Kidney glomerular epithelial cell (primary cell): Measurements from ENCODE around the gene PXDC1.
A peak's percentile ranks its signal among the peaks of the same experiment; 100 is the strongest.
"Not testable (repeated sequence)": the region's sequence is repeated elsewhere in the genome, so short reads cannot be mapped to it uniquely, and the experiment has no call there.

ENCODE experiments used
- DNase-seq: peaks from one replicate; lab custom pipeline; 2025; lab: John Stamatoyannopoulos, UW

PXDC1 gene

GRCh38 chr6:3762359-3762758 lies 10.8 kb upstream of the PXDC1 start:
- no peak for DNase-seq

- no peak for DNase-seq
These were observed 10.4 kb upstream of the PXDC1 start for GRCh38 chr6:3761989-3762270.

- no peak for DNase-seq
These were observed 8.2 kb upstream of the PXDC1 start for GRCh38 chr6:3759646-3760232.

GRCh38 chr6:3758842-3759144 lies 7.3 kb upstream of the PXDC1 start:
- DNase-seq: no peak

GRCh38 chr6:3757998-3758841 lies 6.7 kb upstream of the PXDC1 start:
- DNase-seq: not testable (repeated sequence)

- DNase-seq: no peak
These were observed 5.7 kb upstream of the PXDC1 start for GRCh38 chr6:3757241-3757641.

GRCh38 chr6:3756546-3756945 lies 5.0 kb upstream of the PXDC1 start:
- no peak for DNase-seq

- DNase-seq: no peak
These were observed 4.4 kb upstream of the PXDC1 start for GRCh38 chr6:3755637-3756545.

GRCh38 chr6:3754776-3755175 lies 3.3 kb upstream of the PXDC1 start:
- DNase-seq: no peak

GRCh38 chr6:3754032-3754725 lies 2.7 kb upstream of the PXDC1 start:
- DNase-seq: not testable (repeated sequence)

GRCh38 chr6:3753228-3753835 lies 1.8 kb upstream of the PXDC1 start:
- no peak for DNase-seq

- DNase-seq: no peak
These were observed 1.2 kb upstream of the PXDC1 start for GRCh38 chr6:3752531-3753227.

GRCh38 chr6:3751730-3752530 lies 417 bp upstream of the PXDC1 start:
- peak; percentile 94 for DNase-seq

- DNase-seq: peak; percentile 54
These were observed 1.0 kb downstream of the PXDC1 start for GRCh38 chr6:3750317-3751076.

- DNase-seq: peak; percentile 78
These were observed 1.6 kb downstream of the PXDC1 start for GRCh38 chr6:3749977-3750316.

- no peak for DNase-seq
These were observed 2.3 kb downstream of the PXDC1 start for GRCh38 chr6:3749067-3749841.

- DNase-seq: peak; percentile 46
These were observed 3.1 kb downstream of the PXDC1 start for GRCh38 chr6:3748208-3749066.

GRCh38 chr6:3747100-3747737 lies 4.3 kb downstream of the PXDC1 start:
- DNase-seq: no peak
